Femur (tissue), 1 donor: ENCODE data around the gene TRIM4.
A peak's percentile ranks its signal among the peaks of the same experiment; 100 is the strongest.
"Not testable (repeated sequence)": the region's sequence is repeated elsewhere in the genome, so short reads cannot be mapped to it uniquely, and the experiment has no call there.

Experiments
- DNase-seq: peaks from one replicate; pipeline ENCODE4 v3.0.0-alpha.2; 2017

Gene TRIM4

GRCh38 chr7:99910976-99911375 lies 8.4 kb downstream of the TRIM4 start:
- DNase-seq: no peak

DNA sequence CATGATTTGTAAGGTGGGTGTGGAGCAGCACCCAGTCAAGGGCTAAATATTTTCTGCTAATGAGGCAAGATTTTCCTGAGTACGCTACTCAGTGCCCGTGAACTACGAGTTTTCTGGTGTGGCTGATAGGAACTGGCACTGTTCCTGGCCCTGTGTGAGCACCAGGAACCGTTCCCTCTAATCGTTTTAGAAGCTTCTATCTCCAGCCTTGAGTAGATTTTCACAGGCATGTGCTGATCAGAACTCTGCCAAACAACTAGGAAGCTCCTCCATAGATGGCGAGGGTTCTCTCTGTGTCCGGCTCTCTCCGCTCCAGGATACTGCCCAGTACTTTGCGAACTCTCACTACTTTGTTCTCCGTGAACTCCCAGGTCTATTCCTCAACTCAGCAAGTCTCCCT lies 17.7 kb downstream of the TRIM4 start:
- DNase-seq: no peak

GRCh38 chr7:99899830-99900519 lies 19.4 kb downstream of the TRIM4 start:
- no peak for DNase-seq

- DNase-seq: no peak
Measured at GRCh38 chr7:99898836-99899235, 20.5 kb downstream of the TRIM4 start.

GRCh38 chr7:99898023-99898357 lies 21.3 kb downstream of the TRIM4 start:
- no peak for DNase-seq

DNA sequence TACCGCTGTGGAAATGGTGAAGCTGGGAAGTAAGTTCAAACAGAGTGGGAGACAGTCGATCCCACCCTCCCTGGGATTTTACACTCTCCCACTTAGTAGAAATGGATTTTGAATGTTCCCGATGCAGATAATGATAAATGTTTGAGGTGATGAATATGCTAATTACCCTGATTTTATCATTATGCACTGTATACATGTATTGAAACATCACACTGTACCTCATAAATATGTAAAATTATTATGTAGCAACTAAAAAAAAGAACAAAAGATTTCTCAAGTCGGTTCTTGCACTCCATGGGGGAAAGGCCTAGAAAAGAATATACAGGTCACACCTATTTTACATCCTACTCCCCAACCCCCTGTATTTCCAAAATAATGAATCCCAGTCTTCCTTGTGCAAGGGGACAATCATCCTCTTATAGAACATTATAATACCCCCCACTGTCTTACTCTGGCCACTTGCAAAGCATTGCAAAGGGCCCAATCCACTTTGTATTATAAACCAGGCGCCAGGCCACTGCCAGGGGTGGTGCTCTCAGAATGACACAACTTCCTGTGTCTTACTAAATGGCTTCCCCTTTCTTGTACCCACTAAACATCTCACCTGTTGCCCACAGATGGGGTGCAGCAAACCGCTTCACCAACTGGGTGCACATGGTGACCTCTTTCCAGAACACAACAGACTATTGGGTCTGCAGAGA lies 21.9 kb downstream of the TRIM4 start:
- DNase-seq: no peak

DNA sequence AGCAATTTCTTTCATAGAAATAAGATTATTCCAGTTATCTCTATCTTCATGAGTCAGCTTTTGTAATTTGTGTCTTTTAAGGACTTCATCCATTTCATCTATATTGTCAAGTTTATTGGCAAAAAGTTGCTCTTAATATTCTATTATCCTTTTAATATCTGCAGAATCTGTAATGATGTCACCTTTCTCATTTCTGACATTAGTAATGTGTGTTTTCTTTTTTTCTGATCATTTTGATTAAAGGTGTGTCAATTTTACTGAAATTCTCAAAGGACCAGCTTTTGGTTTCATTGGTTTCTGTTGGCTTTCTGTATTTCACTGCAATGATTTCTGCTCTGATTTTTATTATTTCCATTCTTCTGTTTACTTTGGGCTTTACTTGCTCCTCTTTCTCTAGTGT lies 24.6 kb downstream of the TRIM4 start:
- no peak for DNase-seq

- DNase-seq: no peak
Measured at GRCh38 chr7:99893280-99893679, 26.1 kb downstream of the TRIM4 start.

DNA sequence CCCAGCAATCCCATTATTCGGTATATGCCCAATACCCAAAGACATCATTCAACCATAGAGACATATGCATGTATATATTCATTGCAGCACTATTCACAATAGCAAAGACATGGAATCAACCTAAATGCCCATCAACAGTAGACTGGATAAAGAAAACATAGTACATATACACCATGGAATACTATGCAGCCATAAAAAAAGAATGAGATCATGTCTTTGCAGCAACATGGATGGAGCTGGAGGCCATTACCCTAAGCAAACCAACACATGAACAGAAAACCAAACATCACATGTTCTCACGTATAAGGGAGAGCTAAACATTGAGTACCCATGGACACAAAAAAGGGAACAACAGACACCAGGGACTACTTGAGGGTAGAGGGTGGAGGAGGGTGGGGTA lies 29.0 kb downstream of the TRIM4 start:
- DNase-seq: not testable (repeated sequence)

- DNase-seq: not testable (repeated sequence)
Measured at GRCh38 chr7:99888366-99888765, 31.0 kb downstream of the TRIM4 start.

DNA sequence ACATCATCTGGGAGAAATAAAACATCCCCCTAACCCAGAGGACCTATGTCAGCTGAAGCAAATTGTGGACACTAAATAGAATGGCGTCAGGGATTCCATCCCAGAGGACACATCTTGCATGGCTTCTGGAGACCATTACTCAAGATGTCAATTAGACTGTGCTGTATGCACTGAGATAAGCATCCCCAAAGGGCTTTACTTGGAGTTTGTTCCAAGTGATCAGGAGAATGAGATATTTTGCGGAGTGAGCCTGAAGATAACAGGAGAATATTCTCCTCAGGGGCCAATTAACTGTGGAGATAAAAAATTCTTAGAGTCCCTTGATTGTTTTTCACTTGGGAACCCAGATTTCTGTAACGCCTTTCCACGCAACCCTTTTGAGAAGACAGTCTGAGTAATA lies 38.0 kb downstream of the TRIM4 start:
- no peak for DNase-seq

DNA sequence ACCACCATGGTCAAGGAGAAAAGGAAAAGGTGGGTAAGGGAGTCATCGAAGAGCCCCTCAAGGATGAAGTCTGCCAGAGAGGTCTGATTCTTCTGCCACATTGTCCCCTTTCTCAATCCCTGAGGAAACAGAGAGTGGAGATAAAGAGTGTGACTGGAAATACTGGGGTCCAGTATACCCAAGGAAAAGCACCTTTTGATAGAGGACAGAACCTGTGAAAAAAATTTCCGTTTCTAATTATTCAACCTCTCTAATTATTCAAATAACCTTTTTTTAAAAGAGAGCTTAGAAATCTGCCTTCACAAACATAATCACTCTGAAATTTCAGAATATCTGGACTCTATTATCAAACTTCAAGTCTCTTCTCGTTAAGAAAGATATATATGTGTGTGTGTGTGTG lies 42.4 kb downstream of the TRIM4 start, which contains the start of gene OR2AE1:
OR2AE1 (minus strand) TSS at position 101 of the 400 bp plus-strand sequence; CDS start at position 101, 0 bp downstream.
- DNase-seq: no peak

DNA sequence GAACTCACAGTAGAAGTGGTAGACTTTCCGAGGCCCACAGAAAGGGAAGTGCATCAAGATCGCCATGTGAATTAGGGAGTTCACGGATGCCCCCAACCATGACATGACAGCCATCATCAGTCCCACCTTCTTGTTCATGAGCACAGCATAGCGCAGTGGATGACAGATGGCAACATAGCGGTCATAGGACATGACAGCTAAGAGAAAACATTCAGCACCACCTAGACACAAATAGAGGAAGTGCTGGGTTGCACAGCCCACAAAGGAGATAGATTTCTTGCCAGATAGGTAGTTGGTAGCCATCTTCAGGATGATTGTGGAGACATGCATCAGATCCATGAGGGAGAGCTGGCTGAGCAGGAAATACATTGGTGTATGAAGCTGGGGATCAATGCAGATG lies 42.8 kb downstream of the TRIM4 start:
- DNase-seq: no peak

GRCh38 chr7:99868246-99868645 lies 51.1 kb downstream of the TRIM4 start:
- no peak for DNase-seq

- DNase-seq: not testable (repeated sequence)
Measured at GRCh38 chr7:99867477-99867876, 51.9 kb downstream of the TRIM4 start.

DNA sequence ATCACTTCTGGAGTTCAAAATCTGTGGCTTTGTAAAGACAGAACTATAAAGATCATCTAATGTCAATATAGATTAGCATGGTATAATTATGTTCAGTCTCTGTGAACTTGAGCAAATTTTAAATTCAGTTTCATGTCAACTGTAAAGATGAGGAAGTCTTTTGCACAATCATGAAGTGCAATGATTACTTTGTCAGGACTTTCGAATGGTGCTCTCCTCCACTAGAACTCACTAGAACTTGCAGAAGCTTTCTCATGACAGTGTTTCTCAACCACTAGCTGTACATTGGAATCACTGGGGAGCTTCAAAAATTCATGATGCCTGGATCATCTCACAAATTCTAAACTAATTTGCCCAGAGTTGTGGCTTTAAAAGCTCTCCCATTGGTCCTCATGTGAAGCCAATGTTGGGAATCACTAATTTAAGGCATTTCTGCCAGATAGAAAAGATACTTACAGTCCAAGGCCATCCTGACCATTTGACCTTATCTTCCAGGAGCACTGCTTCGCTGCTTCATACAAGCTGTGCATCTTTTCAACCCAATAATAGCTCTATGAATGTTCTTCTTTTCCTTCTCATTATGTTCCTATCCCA lies 55.4 kb downstream of the TRIM4 start:
- no peak for DNase-seq

DNA sequence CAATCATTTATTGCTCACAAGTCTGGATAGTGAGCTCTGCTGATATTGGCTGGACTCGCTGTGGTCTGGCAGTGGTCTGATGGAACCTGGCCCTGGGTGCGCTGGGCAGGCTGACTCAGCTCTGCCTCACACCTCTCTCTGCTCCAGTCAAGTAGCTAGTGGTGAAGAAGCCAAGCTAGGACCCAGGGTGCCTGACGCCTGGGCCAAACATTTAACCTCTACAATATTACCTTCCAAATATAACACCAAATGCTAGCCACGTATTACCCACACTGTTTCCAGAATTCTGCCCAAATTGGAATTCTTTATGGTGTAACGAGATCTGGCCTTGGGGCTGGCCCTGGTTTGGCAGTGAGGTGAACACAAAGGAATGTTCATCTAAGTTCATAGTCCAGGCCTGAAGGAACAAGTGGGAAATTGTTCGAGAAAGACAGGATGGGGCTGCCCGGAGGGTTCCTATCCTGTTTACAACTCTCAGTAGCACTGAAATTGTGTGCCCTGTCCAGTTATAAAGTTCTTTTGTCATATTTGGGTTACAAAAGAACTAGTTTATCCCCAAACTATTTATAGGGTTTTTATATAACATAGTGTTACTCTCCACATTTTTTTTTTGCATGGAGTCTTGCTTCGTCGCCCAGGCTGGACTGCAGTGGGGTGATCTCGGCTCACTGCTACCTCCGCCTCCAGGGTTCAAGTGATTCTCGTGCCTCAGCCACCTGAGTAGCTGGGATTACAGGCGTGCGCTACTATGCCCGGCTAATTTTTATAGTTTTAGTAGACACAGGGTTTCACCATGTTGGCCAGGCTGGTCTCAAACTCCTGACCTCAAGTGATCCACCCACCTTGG lies 58.8 kb downstream of the TRIM4 start:
- DNase-seq: peak; percentile 80

- no peak for DNase-seq
Measured at GRCh38 chr7:99855236-99855635, 64.1 kb downstream of the TRIM4 start.

DNA sequence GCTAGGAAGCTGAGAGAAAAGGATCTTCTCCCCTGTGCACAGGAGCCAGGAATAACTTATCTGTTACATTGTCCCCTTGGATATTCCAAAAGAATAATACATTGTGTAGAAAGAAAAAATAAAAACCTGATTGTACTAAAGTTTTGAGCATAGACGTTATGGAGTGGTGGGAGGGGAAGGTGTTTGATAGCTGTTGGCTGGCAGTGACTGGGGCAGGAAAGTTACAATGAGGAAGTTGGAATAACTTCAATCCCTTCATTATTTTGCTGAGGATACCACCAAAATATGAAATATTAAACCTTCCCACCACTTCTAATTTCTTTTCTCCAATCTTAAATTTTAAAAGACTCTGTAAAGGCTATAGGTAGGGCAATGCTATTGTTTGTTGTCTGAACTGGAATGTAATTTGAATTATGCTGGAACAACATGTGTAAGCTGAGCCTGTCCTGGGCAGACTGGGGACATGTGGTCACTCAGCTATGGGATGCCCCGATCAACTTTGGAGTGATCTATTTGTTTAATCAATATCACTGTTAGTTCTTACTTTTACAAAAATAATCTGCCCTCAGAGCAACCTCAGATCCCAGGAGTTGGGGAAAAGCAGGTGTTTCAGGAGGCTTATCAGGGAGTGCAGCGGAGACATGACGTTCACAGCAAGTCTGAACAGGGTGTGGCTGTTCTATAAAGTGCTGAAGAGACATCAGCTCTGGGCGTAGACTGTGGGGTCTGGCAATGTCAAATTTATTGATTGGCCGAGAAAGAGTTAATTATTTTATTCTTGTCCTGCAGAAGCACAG lies 70.7 kb downstream of the TRIM4 start:
- DNase-seq: no peak

DNA sequence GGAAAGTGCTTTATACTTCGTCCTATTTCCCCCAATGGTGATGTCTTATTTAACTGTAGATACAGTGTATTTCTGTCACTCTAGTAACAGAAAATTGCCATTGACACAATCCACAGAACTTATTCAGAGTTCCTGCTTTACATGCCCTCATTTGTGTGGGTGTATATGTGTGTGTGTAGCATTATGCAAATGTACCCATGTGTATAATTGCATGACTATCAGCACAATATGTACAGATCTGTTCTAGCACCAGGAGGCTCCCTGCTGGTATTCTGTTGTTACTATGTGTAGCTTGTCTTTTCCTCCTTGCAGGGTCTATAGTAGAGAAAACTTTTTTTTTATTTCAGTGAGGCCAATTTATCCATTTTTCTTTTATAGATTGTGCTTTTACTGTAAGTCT lies 75.0 kb downstream of the TRIM4 start:
- no peak for DNase-seq

DNA sequence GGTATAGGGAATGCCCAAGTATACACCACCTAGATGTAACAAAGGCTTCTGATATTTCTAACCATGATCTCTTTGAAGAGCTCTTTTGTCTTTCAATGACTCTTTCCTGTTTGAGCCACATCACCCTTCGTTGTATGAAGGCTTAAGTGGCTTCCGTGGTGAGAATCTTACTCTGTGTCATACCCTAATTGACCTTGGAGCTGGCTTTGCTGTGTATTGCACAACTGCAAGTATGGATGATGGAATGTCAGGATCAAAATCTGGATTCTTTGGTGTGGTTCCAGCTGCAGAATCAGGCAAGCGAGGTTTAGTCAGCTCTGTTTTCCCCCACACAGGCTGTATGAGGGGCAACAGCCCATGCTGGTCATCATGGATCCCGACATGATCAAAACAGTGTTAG lies 75.5 kb downstream of the TRIM4 start:
- DNase-seq: no peak

DNA sequence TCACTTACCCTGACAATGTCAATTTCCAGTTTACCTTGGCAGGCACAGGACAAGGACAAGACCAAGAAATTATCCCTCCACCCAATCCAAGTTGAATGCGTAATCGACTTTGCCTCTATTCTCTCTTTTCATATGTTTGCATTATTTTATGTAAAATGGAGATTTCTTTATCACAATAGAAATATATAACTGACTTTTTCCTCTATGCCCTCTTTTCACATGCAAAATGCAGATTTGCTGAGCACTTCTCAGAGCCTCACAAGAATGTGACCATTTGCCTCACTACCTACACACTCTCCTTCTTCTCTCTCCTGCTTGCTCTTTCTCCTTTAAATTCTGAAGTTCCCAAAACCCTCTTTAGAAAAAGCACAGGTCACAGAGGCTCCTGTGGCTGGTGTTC lies 76.4 kb downstream of the TRIM4 start:
- DNase-seq: no peak
